SU-DHL-6 (cell line): Measurements from ENCODE around the gene SMIM10.
"Not testable (repeated sequence)": the region's sequence is repeated elsewhere in the genome, so short reads cannot be mapped to it uniquely, and the experiment has no call there.

ENCODE experiments used
- H2AFZ ChIP-seq: fragments of 200-600 bp; sonication (generic); 2 replicates; pipeline ENCODE4 v1.6.1; 2014; ENCODE audit warnings: low read depth, mild to moderate bottlenecking, moderate library complexity, mixed read lengths, antibody characterized with exemption, low read length; ENCODE audit not compliant: severe bottlenecking
- H3F3A ChIP-seq: fragments of 200-600 bp; shearing (Covaris generic); 2 replicates; pipeline ENCODE4 v1.6.0; 2016; ENCODE audit warnings: antibody characterized with exemption, mild to moderate bottlenecking; ENCODE audit not compliant: insufficient read depth
- H3K27ac ChIP-seq: fragments of 200-600 bp; sonication (generic); 2 replicates; pipeline ENCODE4 v1.5.1; 2016; ENCODE audit warnings: low read depth, mild to moderate bottlenecking, low read length, moderate library complexity, mixed read lengths
- H3K27me3 ChIP-seq: fragments of 200-600 bp; sonication (generic), shearing (Covaris generic); 2 replicates; pipeline ENCODE4 v1.6.0; 2014; ENCODE audit warnings: mild to moderate bottlenecking, low read length
- H3K36me3 ChIP-seq: fragments of 200-600 bp; sonication (generic); 2 replicates; pipeline ENCODE4 v1.6.1; 2014; ENCODE audit warnings: mild to moderate bottlenecking, low read length, mixed read lengths
- H3K4me2 ChIP-seq: fragments of 300-600, 200-600 bp; shearing (Covaris generic), sonication (generic); 2 replicates; pipeline ENCODE4 v1.6.0; 2014; ENCODE audit warnings: low read length, low read depth, mild to moderate bottlenecking; ENCODE audit not compliant: poor library complexity, severe bottlenecking
- H3K4me3 ChIP-seq: fragments of 200-600 bp; sonication (generic); 2 replicates; pipeline ENCODE4 v1.5.1; 2014; ENCODE audit warnings: antibody characterized with exemption, low read length, mild to moderate bottlenecking, mixed read lengths; ENCODE audit not compliant: insufficient read depth, poor library complexity, severe bottlenecking
- H3K79me2 ChIP-seq: fragments of 200-600 bp; sonication (generic); 2 replicates; pipeline ENCODE4 v1.6.1; 2014; ENCODE audit warnings: mild to moderate bottlenecking, low read length, moderate library complexity; ENCODE audit not compliant: insufficient read depth
- H3K9ac ChIP-seq: fragments of 200-600 bp; sonication (generic); 2 replicates; pipeline ENCODE4 v1.7.0; 2014; ENCODE audit warnings: mild to moderate bottlenecking, low read length
- H3K9me2 ChIP-seq: fragments of 200-600 bp; sonication (generic); replicated peaks from 2 replicates; pipeline ENCODE4 v1.6.1; 2014; ENCODE audit warnings: low read length; ENCODE audit not compliant: insufficient read depth
- H3K9me3 ChIP-seq: fragments of 200-600 bp; sonication (generic); 2 replicates; pipeline ENCODE4 v1.6.1; 2014; ENCODE audit warnings: low read length, mixed read lengths; ENCODE audit not compliant: insufficient read depth
- H4K20me1 ChIP-seq: fragments of 200-600 bp; sonication (generic); 2 replicates; pipeline ENCODE4 v1.6.1; 2014; ENCODE audit warnings: low read depth, mild to moderate bottlenecking, antibody characterized with exemption, low read length, moderate library complexity, mixed read lengths
- EZH2phosphoT487 ChIP-seq: fragments of 200-600 bp; sonication (generic), shearing (Covaris generic); conservative IDR thresholded peaks from 2 replicates; pipeline ENCODE4 v1.6.1; 2018; ENCODE audit warnings: mild to moderate bottlenecking, antibody characterized with exemption, low read length, moderate library complexity, mixed read lengths
- TF ChIP-seq, protein P1 (sequence below): fragments of 200-600 bp; sonication (generic); IDR thresholded peaks from one replicate; pipeline ENCODE4 v1.5.1; 2017; ENCODE audit warnings: antibody characterized with exemption, mild to moderate bottlenecking, low read length, moderate library complexity; ENCODE audit not compliant: insufficient read depth, poor library complexity, severe bottlenecking

The SMIM10 gene

DNA sequence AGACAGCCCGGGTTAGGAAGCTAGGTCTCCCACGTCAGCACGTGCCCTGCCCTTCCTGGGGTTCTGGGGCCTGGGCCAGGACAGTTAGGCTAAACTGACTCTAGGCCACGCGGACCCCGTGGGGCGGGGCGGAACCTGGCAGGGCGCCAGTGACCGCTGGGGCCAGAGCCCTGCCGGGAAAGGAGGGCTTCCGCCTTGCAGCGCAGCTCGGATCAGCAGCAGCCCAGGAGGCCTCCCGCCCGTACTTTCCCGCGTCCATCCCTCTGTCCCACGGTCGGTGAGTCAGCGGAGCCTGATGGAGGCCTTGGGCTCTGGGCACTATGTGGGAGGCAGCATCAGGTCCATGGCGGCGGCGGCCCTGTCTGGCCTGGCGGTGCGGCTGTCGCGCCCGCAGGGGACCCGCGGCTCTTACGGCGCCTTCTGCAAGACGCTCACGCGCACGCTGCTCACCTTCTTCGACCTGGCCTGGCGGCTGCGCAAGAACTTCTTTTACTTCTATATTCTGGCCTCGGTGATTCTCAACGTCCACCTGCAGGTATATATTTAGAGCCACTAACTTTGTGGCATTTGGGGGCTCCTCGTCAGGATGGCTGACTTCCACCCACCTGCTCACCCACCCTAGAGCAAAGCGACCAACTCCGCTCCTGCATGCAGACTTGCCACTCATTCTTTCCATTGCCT lies at the start of gene SMIM10:
Gene SMIM10 (plus strand): TSS at position 191 of the 681 bp plus-strand sequence. CDS start 105 bp downstream, at position 296.
- Histone ChIP-seq H3K79me2 (no peaks in the 10 kb centered on the region), H2AFZ (no peak within 1 kb of the TSS), H3K36me3 (no peaks in the 10 kb centered on the region), H4K20me1 (no peaks in the 10 kb centered on the region), H3K27ac (no peak within 1 kb of the TSS), H3F3A (no peaks in the 10 kb centered on the region), H3K9me3 (no peaks in the 10 kb centered on the region), H3K9me2 (no peaks in the 10 kb centered on the region), H3K4me3 (no peak within 1 kb of the TSS), H3K9ac (peak within 1 kb of the TSS; percentile 27), H3K27me3 (no peaks in the 10 kb centered on the region), H3K4me2 (peak within 1 kb of the TSS; percentile 43)
- TF ChIP-seq, protein P1, sequence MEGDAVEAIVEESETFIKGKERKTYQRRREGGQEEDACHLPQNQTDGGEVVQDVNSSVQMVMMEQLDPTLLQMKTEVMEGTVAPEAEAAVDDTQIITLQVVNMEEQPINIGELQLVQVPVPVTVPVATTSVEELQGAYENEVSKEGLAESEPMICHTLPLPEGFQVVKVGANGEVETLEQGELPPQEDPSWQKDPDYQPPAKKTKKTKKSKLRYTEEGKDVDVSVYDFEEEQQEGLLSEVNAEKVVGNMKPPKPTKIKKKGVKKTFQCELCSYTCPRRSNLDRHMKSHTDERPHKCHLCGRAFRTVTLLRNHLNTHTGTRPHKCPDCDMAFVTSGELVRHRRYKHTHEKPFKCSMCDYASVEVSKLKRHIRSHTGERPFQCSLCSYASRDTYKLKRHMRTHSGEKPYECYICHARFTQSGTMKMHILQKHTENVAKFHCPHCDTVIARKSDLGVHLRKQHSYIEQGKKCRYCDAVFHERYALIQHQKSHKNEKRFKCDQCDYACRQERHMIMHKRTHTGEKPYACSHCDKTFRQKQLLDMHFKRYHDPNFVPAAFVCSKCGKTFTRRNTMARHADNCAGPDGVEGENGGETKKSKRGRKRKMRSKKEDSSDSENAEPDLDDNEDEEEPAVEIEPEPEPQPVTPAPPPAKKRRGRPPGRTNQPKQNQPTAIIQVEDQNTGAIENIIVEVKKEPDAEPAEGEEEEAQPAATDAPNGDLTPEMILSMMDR: no peak
- no peak for TF ChIP-seq EZH2phosphoT487

DNA sequence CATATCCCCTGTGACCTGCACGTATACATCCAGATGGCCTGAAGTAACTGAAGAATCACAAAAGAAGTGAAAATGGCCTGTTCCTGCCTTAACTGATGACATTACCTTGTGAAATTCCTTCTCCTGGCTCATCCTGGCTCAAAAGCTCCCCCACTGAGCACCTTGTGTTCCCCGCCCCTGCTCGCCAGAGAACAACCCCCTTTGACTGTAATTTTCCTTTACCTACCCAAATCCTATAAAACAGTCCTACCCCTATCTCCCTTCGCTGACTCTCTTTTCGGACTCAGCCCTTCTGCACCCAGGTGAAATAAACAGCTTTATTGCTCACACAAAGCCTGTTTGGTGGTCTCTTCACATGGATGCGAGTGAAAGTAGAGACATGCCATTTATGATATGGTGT lies 44.4 kb upstream of the SMIM10 start:
- H3K79me2 ChIP-seq, H4K20me1 ChIP-seq, H3K36me3 ChIP-seq, H3K4me3 ChIP-seq, H3K4me2 ChIP-seq, H3K9me2 ChIP-seq, H2AFZ ChIP-seq, H3K9me3 ChIP-seq, H3K27me3 ChIP-seq, H3K27ac ChIP-seq, H3K9ac ChIP-seq, H3F3A ChIP-seq: not testable (repeated sequence)

DNA sequence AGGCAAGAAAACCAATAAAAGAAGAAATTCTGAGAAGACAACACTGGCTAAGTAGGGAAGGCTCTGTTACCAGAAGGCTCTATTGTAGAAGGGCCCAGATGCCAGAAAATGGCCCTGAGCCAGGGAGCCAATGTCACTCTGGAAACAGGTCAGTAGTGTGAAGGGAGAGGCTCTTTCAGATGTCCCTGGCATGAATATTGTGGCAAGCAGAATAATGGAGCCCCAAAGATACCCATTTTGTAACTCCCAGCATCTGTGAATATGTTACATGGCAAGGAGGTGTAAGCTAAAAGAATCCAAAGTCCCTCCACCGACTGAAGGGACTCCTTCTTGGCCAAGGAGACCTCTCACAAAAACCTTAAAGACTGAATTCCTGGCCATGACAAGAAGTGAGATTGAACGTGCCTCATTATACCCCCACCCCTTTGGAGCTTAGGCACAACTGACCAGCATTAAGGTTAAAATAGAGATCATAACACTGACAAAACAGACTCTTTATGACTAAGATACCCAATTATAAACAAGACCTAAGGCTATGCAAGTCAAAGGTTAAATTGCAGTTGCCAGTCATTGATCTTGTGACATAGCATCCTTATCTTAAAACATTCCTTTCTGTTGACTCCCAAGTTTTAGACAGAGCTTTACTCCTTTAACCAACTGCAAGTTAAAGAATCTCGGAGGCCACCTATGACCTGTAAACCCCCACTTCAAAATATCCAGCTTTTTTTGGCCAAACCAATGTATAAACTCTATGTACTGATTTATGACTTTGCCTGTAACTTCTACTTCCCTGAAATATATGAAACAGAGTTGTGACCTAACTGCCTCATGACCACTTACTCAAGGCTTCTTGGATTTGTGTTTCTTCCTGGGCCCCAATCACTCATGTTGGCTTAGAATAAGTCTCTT lies 42.2 kb upstream of the SMIM10 start:
- no peaks in the 10 kb centered on the region for H3K36me3 ChIP-seq
- H2AFZ ChIP-seq: no peak overlapping the region
- no peak overlapping the region for H3K4me3 ChIP-seq
- no peaks in the 10 kb centered on the region for H3K9me2 ChIP-seq
- no peaks in the 10 kb centered on the region for H3F3A ChIP-seq
- H4K20me1 ChIP-seq: no peaks in the 10 kb centered on the region
- no peaks in the 10 kb centered on the region for H3K79me2 ChIP-seq
- no peak overlapping the region for H3K4me2 ChIP-seq
- no peak overlapping the region for H3K27ac ChIP-seq
- TF ChIP-seq, protein P1: no peak
- TF ChIP-seq EZH2phosphoT487: no peak
- H3K9me3 ChIP-seq: no peaks in the 10 kb centered on the region
- no peaks in the 10 kb centered on the region for H3K27me3 ChIP-seq
- no peak overlapping the region for H3K9ac ChIP-seq

DNA sequence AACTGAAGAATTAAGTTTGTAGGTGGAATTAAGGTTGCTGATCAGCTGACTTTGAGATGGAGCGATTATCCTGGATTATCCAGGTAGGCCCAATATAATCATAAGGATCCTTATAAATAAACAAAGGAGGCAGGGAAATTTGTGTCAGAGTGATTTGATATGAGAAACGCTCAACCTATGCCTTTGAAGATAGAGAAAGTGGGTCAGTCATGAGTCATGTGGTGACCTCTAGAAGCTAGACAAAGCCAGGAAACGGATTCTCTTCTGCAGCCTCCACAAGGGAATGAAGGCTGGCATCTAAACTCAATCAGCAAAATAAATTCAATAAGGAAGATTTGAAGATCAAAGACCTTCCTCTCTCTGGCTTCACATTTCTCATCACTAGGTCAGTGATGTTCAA lies 41.5 kb upstream of the SMIM10 start:
- H3K27ac ChIP-seq: no peak overlapping the region
- H4K20me1 ChIP-seq: no peaks in the 10 kb centered on the region
- no peak overlapping the region for H3K9ac ChIP-seq
- no peaks in the 10 kb centered on the region for H3F3A ChIP-seq
- no peaks in the 10 kb centered on the region for H3K9me3 ChIP-seq
- no peaks in the 10 kb centered on the region for H3K79me2 ChIP-seq
- H3K9me2 ChIP-seq: no peaks in the 10 kb centered on the region
- no peak overlapping the region for H2AFZ ChIP-seq
- no peaks in the 10 kb centered on the region for H3K27me3 ChIP-seq
- no peak overlapping the region for H3K4me3 ChIP-seq
- no peak for TF ChIP-seq EZH2phosphoT487
- TF ChIP-seq, protein P1: no peak
- no peaks in the 10 kb centered on the region for H3K36me3 ChIP-seq
- no peak overlapping the region for H3K4me2 ChIP-seq
